Measurements from ENCODE around the gene NRXN3. TPM values are rescaled to one million over a fixed set of nuclear protein-coding genes. Genes with fewer than 3 reads are reported as not detected.

Gene NRXN3
- total and polyA plus RNA-seq, 8 donors: 0.29 to 41.1 (median 9.1) TPM

DNA sequence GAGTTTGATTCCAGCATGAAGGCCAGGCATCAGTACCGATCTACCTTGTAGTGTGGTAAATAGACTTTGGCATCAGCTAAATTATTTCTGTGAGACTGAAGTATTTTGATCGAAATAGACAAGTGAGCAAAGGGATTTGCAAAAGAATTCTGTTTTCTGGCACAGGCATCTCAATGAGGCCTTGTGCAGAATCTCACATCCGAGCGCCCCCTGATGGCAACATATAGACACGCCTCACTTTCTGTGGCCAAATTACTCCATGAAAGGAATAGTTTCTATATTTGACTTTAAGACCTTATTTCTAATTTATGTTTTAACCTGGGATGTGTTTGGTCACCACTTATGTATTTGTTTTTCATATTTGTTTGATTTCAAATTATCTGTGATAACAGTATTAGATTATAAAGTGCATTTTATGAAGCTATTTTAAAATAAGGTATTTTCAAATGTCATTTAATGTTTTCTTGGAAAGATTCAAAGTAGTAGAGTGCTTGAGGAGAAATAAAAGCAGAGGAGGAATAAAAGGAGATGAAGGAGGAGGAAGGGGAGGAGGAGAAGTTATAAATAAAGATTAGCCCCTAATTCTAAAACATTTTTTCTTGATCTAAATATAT is 731.9 kb downstream of the NRXN3 start:
- H3K27me3 ChIP-seq: no peaks in the 10 kb centered on the region
- no peak overlapping the region for H3K4me3 ChIP-seq
- no peaks in the 10 kb centered on the region for H3K36me3 ChIP-seq
- DNase-seq: peak; percentile 31 to 64
- H3K4me1 ChIP-seq: no peaks in the 10 kb centered on the region
- no peaks in the 10 kb centered on the region for H3K9me3 ChIP-seq
- WGBS, 5 donors: 3 to 9% (median 6%) methylated on average over 5 of the region's 5 CpGs
- TF ChIP-seq POLR2A (IDR thresholded peaks at IDR 0.05) (no peak), POLR2AphosphoS5 (IDR thresholded peaks at IDR 0.05) (no peak), EP300 (IDR thresholded peaks at IDR 0.05) (no peak)
- TF ChIP-seq, protein P1, sequence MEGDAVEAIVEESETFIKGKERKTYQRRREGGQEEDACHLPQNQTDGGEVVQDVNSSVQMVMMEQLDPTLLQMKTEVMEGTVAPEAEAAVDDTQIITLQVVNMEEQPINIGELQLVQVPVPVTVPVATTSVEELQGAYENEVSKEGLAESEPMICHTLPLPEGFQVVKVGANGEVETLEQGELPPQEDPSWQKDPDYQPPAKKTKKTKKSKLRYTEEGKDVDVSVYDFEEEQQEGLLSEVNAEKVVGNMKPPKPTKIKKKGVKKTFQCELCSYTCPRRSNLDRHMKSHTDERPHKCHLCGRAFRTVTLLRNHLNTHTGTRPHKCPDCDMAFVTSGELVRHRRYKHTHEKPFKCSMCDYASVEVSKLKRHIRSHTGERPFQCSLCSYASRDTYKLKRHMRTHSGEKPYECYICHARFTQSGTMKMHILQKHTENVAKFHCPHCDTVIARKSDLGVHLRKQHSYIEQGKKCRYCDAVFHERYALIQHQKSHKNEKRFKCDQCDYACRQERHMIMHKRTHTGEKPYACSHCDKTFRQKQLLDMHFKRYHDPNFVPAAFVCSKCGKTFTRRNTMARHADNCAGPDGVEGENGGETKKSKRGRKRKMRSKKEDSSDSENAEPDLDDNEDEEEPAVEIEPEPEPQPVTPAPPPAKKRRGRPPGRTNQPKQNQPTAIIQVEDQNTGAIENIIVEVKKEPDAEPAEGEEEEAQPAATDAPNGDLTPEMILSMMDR (IDR thresholded peaks at IDR 0.05): peak in 3 of 7 experiments; percentile 8 to 33 (median 18)
- intact Hi-C loops (cut with DNase I; ENCODE audit: low total_unique reads): no loop called here
- H3K27ac ChIP-seq: no peak overlapping the region

DNA sequence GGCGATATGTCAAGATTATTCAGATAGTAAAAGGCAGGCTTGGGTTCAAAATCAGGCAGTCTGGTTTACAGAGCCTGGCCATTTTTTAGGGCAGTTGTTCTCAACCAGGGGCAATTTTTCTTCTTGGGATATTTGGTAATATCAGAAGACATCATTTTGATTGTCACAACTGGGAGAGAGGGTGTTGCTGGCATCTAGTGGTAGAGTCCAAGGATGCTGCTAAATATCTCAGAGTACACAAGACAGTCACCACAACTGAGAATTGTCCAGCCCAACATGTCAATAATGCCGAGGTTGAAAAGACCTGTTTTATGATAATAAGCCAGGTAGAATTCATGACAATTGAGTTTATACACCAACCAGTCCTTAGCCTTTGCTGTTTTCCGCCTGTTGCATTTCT is 733.9 kb downstream of the NRXN3 start:
- intact Hi-C loops (cut with DNase I; ENCODE audit: low total_unique reads): no loop called here
- WGBS, 5 donors: 80 to 88% (median 82%) methylated on average over 3 of the region's 3 CpGs
- no peaks in the 10 kb centered on the region for H3K27me3 ChIP-seq
- no peaks in the 10 kb centered on the region for H3K4me1 ChIP-seq
- H3K27ac ChIP-seq: no peak overlapping the region
- DNase-seq: no peak
- H3K36me3 ChIP-seq: no peaks in the 10 kb centered on the region
- H3K4me3 ChIP-seq: no peak overlapping the region
- no peaks in the 10 kb centered on the region for H3K9me3 ChIP-seq
- TF ChIP-seq POLR2A (IDR thresholded peaks at IDR 0.05): no peak
- no peak for TF ChIP-seq POLR2AphosphoS5 (IDR thresholded peaks at IDR 0.05)
- TF ChIP-seq EP300 (IDR thresholded peaks at IDR 0.05): no peak

DNA sequence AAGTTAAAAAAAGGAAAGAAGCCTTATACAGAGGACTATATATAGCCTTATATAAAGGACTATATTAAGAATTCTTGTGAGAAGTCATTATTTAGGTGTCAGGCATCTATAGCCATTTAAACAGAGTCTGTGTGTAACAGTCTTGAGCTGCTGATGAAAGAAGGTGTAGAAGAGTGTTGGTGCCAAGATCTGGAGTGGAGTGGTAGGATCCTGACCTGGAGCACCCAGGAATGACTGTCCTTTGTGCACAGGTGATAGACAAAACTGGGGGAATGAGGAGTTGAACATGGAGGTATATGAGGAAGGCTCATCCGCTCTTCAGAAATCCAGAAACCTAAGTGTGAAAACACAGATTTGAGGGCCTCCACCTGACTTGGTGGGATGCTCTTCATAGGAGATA is 747.3 kb downstream of the NRXN3 start:
- intact Hi-C loops (cut with DNase I; ENCODE audit: low total_unique reads): no loop called here
- H3K36me3 ChIP-seq: no peaks in the 10 kb centered on the region
- H3K27ac ChIP-seq: no peak overlapping the region
- H3K9me3 ChIP-seq: no peaks in the 10 kb centered on the region
- no peaks in the 10 kb centered on the region for H3K27me3 ChIP-seq
- TF ChIP-seq EP300 (IDR thresholded peaks at IDR 0.05): no peak
- no peak for TF ChIP-seq POLR2AphosphoS5 (IDR thresholded peaks at IDR 0.05)
- TF ChIP-seq POLR2A (IDR thresholded peaks at IDR 0.05): no peak
- TF ChIP-seq, protein P1 (IDR thresholded peaks at IDR 0.05): no peak
- H3K4me1 ChIP-seq: no peaks in the 10 kb centered on the region
- 54 to 98% (median 96%) methylated on average over 1 of the region's 1 CpG for WGBS, 5 donors
- no peak overlapping the region for H3K4me3 ChIP-seq
- DNase-seq: no peak

DNA sequence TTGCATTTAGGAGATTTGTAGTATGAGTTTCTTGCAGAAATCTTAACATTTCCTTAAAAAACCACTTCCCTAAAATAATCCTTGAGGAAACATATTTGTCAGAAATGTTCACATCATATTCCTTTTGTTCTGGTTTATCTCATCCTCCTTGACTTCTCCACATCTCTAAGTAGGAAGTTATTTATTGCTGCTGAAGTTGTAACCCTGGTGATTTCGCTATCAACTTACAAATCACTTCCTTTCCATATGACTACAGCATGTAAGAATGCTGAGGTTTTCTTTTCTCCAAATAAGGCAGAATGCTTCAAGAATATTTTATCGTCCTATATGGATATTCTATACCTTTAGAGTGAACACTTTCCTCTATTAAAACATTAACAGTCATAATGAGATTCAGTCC is 751.7 kb downstream of the NRXN3 start:
- no peaks in the 10 kb centered on the region for H3K36me3 ChIP-seq
- H3K27ac ChIP-seq: no peak overlapping the region
- DNase-seq: peak in 1 of 2 donors; percentile 12
- H3K27me3 ChIP-seq: no peaks in the 10 kb centered on the region
- peaks cover 0 to 7% (median 0%) of the 10 kb centered on the region in 4 donors for H3K4me1 ChIP-seq
- no peak overlapping the region for H3K4me3 ChIP-seq
- H3K9me3 ChIP-seq: no peaks in the 10 kb centered on the region
- TF ChIP-seq, protein P1 (IDR thresholded peaks at IDR 0.05): no peak
- TF ChIP-seq POLR2A (IDR thresholded peaks at IDR 0.05): no peak
- TF ChIP-seq EP300 (IDR thresholded peaks at IDR 0.05): no peak
- TF ChIP-seq POLR2AphosphoS5 (IDR thresholded peaks at IDR 0.05): no peak
- intact Hi-C loops (cut with DNase I; ENCODE audit: low total_unique reads): no loop called here
- 47 to 72% (median 58%) methylated on average over 2 of the region's 2 CpGs for WGBS, 5 donors

DNA sequence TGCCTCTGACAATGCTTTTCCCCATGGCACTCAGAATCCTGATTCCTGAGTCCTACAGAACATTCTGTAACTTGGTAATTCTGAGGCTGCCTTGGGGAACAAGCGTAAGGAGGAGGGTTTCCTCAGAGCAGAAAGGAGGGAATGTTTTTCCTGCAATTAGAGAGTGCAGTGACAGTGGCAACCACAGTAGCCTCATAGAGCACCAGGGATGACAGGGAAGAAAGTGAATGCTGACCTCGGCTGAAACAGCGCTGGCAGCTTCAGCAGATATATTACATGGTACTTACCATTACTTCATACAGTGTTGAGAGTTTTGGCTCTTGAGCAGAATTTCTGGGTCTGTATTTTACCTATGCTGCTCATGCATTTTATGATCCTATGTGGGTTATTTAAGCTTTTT is 757.1 kb downstream of the NRXN3 start:
- intact Hi-C loops (cut with DNase I; ENCODE audit: low total_unique reads): no loop called here

More for the DNA sequence above, 757.1 kb downstream of the NRXN3 start:
- no peak overlapping the region for H3K4me3 ChIP-seq
- WGBS, 5 donors: 77 to 91% (median 84%) methylated on average over 3 of the region's 3 CpGs
- no peak overlapping the region for H3K27ac ChIP-seq
- peaks cover 0 to 7% (median 0%) of the 10 kb centered on the region in 4 donors for H3K4me1 ChIP-seq
- no peaks in the 10 kb centered on the region for H3K9me3 ChIP-seq
- no peak for DNase-seq
- no peaks in the 10 kb centered on the region for H3K36me3 ChIP-seq
- peaks cover 0 to 6% (median 0%) of the 10 kb centered on the region in 3 donors for H3K27me3 ChIP-seq
- no peak for TF ChIP-seq POLR2AphosphoS5 (IDR thresholded peaks at IDR 0.05)
- TF ChIP-seq, protein P1 (IDR thresholded peaks at IDR 0.05): no peak
- no peak for TF ChIP-seq POLR2A (IDR thresholded peaks at IDR 0.05)
- TF ChIP-seq EP300 (IDR thresholded peaks at IDR 0.05): no peak

All from stomach (tissue), 9 donors.